ENCODE measurements around the gene SLC35F4. TPM values are rescaled to one million over a fixed set of nuclear protein-coding genes. Genes with fewer than 3 reads are reported as not detected.

SLC35F4 gene
- total RNA-seq, 1 experiment from 2014 or later, result not detected

GRCh38 chr14:57818511-57818910 lies 47.4 kb downstream of the SLC35F4 start:
- Histone ChIP-seq H3K4ac (ENCODE audit: low read depth, low read length) (no peak overlapping the region), H2AFZ (ENCODE audit: low read length) (no peak overlapping the region), H2BK15ac (ENCODE audit: low read depth, low read length) (no peak overlapping the region), H3K23me2 (ENCODE audit: insufficient read length, low read depth, low read length, poor library complexity, severe bottlenecking) (no peaks in the 10 kb centered on the region), H3K9me3 (ENCODE audit: control insufficient read depth, low read depth, low read length) (no peaks in the 10 kb centered on the region), H2AK5ac (ENCODE audit: insufficient read length, low read length) (no peak overlapping the region), H3K14ac (ENCODE audit: insufficient read depth, low read length) (no peak overlapping the region), H4K20me1 (ENCODE audit: control insufficient read depth, insufficient read depth, insufficient read length) (no peaks in the 10 kb centered on the region), H2BK120ac (ENCODE audit: low read depth, low read length, poor library complexity, severe bottlenecking) (no peak overlapping the region), H3K9ac (ENCODE audit: extremely low read depth, insufficient read length, low read length) (no peak overlapping the region), H4K8ac (replicated peaks; ENCODE audit: insufficient read length, low read depth, low read length) (no peak overlapping the region), H3K23ac (ENCODE audit: insufficient read length, low read depth, low read length) (no peak overlapping the region), H3K79me1 (ENCODE audit: insufficient read depth, low read depth, low read length, poor library complexity, severe bottlenecking) (no peaks in the 10 kb centered on the region), H3K27me3 (ENCODE audit: insufficient read depth, low read length) (no peaks in the 10 kb centered on the region), H3K18ac (ENCODE audit: insufficient read length, low read depth, low read length) (no peak overlapping the region), H3K79me2 (ENCODE audit: insufficient read depth, low read length) (no peaks in the 10 kb centered on the region), H3K4me1 (ENCODE audit: insufficient read depth, low read length) (no peaks in the 10 kb centered on the region), H4K91ac (ENCODE audit: insufficient read length, low read depth, low read length) (no peak overlapping the region), H3T11ph (ENCODE audit: low read length) (no peak overlapping the region), H3K56ac (ENCODE audit: insufficient read length, low read depth, low read length) (no peak overlapping the region), H2BK20ac (ENCODE audit: low read depth, low read length, poor library complexity, severe bottlenecking) (no peak overlapping the region), H4K5ac (ENCODE audit: insufficient read length, low read depth, low read length) (no peak overlapping the region), H3K27ac (ENCODE audit: insufficient read length, low read depth, low read length) (no peak overlapping the region), H2BK5ac (ENCODE audit: insufficient read length, low read length) (no peak overlapping the region), H2BK12ac (ENCODE audit: insufficient read length, low read depth, low read length) (no peak overlapping the region), H3K4me2 (ENCODE audit: insufficient read depth, insufficient read length, low read length) (no peak overlapping the region)
- H3K9me3 Mint-ChIP-seq, result no peaks in the 10 kb centered on the region
- no peak overlapping the region for H3K4me3 Mint-ChIP-seq
- no peaks in the 10 kb centered on the region; the same call in 1 of the 2 replicates for H3K27me3 Mint-ChIP-seq (ENCODE audit: low read depth)
- no peaks in the 10 kb centered on the region for H3K36me3 Mint-ChIP-seq (ENCODE audit: insufficient read depth in 1 of 3, low read depth in 3 of 3)
- H3K4me1 Mint-ChIP-seq, result peaks cover 7 to 12% of the 10 kb centered on the region in 2 experiments
- no peak for TF ChIP-seq CTCF (conservative IDR thresholded peaks at IDR 0.05)
- no peak overlapping the region for H3K27ac Mint-ChIP-seq
- DNase-seq, result no peak
- no CpG with 5 or more reads among the region's 1 CpG for WGBS (ENCODE audit: extremely low coverage, insufficient read length, low lambda C conversion rate)
